ENCODE data around the gene CTNNBL1.
"Not testable (repeated sequence)": the region's sequence is repeated elsewhere in the genome, so short reads cannot be mapped to it uniquely, and the experiment has no call there.

CTNNBL1 gene

DNA sequence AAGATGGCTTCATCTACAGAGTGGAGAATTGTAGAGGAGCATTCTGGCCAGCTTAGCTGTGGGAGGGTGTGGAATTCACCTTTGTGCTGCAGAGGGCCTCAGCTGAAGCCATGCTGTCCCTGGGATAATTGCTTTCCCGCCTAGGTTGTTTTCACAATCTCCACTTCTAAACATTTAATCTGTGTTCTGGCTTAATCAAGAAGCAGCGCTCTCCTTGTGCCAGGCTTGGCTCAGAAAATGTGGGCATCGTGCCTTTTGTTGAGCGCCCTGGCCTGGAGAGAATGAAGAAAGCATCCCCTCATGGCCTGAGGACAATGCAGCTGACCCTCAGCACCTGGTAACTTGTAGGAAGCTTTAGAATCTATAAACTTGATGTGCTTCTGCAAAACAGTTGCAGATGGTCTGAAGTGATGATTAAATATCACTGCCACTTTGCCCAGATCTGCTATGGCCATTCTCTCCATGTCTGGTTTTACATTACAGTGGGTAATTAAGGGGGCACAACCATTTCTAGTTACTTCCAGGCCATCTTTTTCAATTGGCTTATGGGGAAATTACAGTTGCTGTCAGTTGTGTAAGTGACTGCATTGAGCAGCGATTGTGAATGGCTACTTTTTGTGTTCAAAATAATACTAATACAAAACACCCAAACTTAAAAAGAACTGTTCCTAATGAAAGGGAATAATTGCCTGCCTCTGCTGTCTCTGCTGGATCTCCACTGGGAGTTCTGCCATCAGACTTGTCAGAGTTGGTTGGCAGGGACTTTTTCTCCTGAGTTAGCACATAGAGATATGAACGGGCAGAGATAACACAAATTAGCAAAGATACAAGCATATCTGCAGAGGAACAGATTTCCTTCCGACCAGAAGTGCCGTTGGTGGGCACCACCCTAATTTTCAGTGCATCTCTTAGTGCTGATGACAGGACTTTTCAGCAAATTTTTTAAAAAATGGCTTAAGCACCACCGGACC is 18.4 kb downstream of the CTNNBL1 start:
- DNase-seq, result no peak

DNA sequence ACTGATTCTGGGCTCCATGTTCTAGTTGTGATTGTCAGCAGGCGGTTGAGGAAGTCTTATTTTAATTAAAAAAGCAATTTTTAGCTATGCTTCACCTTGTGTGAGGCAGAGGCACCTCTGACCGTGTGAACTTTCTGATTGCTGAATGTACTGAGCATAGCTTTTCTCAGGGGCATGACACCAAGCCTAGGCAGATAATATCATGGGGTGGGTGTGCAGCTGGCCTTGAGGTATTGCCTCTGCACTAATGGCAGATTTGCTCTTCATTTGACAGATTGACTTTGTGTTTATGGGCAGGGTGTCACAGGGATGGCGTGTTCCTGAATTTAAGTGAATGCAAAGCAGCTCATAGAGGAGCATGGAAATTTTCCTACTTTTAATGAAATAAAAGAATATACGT is 19.6 kb downstream of the CTNNBL1 start:
- DNase-seq, result no peak

DNA sequence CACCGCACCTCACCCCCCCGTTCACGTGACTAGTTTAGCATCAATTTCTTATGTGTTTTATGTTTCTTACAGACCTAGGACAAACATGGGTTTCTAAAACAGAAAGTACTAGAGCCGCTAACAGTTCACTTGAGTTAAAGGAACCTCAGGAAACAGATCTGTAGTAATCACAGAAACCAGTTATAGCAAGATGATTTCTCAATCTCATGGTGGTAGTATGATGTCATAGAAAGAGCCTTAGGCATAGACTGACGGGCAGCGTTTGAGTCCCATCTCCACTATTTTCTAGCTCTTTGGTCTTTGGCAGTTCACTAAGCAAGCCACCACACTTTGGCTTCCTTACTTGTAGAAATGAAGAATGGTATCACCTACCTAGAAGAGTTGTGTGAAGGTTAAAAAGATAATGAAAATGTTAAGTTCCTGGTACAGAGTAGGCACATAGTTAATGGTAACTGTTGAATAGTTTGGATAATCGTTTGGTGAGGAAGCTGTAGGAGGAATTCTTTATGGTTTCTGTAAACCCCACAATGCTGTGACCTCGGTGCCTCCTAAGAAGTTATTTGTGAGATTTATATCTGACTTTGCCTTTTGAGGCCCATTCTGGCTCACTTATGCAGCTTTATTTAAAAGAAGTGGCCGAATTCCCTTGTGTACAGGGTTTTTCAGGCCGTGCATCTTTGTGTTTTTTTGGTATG is 21.3 kb downstream of the CTNNBL1 start:
- no peak for DNase-seq

DNA sequence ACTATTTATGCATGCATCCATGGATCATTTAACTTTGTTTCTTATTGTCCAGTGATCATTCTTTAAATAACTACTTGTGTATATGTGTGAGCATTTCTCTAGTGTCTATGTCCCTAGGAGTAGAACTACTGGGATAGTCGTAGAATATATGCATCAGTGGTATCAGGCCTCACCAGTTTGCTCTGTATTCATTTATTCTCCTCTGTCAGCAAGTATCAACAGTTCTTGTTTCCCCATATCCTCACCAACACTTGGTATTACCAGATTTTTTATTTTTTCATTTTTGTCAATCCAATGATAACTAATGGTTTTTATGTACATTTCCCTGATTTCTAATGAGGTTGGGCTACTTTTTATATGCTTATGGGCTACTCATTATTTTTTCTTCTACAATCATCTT is 27.9 kb downstream of the CTNNBL1 start:
- DNase-seq, result no peak

DNA sequence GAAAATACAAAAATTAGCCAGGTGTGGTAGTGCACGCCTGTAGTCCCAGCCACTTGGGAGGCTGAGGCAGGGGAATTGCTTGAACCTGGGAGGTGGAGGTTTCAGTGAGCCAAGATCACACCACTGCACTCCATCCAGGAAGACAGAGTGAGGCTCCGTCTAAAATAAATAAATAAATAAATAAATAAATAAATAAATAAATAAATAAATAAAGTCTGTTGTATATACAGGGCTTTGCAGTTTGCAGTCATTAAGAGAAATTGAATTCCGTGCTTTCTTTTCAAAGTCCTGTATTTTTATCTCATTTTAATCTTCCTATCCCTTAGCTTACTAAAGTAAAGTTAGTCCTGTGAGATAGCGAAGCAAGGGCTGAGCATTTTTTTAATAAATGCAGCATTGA is 28.5 kb downstream of the CTNNBL1 start:
- not testable (repeated sequence) for DNase-seq

DNA sequence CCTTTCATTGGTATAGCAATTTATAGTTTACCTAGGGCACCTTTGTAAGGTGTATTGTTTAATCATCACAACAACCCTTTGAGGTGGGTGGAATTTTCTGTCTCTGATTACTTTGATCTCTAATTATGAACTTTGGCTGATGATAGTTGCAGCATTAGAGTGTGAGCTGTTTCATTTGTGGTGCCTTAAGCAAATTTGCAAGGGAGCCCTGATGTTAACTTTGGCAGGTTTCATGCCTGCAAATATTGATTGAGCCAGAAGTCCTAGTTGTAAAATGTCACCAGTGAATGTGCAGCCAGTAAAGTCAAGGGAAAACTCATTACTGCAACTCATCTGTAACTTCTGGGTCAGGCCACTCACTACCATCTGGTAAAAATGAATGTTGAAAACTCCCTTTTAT is 29.8 kb downstream of the CTNNBL1 start:
- DNase-seq, result no peak

DNA sequence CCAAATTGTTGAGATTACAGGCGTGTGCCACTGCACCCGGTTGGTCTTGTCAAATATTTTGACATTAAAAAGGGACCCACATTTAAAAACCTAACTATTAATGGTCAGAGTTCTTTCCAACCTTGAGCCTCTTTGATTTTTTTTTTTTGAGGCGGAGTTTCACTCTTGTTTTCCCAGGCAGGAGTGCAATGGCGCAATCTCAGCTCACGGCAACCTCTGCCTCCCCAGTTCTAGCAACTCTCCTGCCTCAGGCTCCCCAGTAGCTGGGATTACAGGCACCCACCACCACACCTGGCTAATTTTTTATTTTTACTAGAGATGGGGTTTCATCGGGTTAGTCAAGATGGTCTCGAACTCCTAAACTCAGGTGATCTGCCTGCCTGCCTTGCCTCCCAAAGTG is 31.3 kb downstream of the CTNNBL1 start:
- DNase-seq, result no peak

DNA sequence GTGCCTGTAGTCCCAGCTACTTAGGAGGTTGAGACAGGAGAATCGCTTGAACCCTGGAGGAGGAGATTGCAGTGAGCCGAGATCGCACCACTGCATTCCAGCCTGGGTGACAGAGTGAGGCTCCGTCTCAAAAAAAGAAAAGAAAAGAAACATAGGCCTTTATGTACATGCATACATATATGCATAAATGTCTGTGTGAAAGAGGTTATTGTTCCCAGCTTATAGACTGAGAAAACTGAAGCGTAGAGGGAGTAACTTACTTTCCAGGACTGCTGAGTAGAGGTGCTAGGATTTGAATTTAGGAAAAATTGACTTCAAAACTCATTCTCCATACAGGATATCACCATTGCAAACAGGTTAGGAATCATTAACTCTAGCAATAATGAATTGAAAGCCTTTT is 32.0 kb downstream of the CTNNBL1 start:
- DNase-seq, result no peak

DNA sequence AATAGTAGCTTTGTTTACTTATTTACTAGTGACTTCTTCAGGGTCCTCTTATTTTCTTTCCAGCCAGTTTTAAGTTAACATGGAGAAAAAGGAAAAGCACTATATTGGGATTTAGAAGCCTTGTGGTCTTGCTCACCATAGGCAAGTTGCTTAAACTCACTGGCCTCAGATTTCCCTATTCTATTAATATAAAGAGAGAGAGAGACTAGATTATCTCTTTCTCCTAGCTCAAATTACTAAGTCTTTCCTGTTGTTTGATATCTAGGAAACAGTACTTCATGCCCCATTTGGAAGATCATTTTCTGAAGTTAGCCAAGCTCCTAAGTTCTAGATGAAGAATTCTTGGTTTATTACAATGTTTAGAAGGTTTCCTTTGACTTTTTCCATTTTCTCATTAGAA is 32.5 kb downstream of the CTNNBL1 start:
- DNase-seq, result no peak

DNA sequence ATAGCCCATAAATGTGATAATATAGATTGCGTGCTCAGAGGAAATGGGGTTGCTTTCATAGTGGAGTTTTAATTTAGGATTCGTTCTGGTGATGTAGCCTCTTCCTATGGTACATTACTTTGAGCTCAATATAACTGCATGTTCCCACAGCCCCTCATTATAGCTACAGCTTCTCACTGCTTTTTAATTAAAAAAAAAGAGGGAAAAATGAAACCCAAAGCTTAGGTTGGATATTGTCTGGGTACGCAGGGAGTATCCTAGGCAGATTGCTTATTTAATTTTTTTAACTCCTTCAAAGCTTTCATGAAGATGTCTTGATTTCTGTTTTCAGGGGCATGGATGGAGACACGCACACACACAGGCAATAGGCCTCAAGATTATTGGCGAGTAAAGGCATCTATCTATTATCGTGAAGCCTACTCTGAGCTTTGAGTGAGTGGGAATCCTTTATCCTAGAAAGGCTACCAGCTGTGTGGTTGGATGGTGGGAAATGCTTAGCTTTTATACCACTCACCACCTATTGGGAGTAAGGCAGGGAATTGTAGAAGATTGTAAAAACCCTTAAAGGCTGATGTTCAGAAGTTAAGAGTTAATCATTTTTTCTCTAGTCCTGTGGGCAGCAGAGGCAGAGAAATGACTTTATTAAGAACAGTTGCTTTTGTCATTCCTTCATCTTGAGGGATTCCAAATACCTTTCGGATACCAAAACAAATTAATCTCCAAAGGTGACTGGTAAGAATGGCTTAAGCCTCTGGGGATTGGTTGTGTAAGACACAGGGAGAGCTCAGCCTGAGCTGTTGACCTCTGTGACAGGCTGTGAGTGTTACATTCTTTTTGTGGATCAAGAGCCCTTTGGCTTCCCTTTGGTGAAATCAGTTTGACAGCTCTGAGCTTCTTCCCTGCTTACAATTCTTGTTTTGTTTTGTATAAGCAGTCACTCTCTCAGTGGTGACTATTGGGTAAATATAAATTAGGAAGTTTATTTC is 33.4 kb downstream of the CTNNBL1 start:
- no peak for DNase-seq

DNA sequence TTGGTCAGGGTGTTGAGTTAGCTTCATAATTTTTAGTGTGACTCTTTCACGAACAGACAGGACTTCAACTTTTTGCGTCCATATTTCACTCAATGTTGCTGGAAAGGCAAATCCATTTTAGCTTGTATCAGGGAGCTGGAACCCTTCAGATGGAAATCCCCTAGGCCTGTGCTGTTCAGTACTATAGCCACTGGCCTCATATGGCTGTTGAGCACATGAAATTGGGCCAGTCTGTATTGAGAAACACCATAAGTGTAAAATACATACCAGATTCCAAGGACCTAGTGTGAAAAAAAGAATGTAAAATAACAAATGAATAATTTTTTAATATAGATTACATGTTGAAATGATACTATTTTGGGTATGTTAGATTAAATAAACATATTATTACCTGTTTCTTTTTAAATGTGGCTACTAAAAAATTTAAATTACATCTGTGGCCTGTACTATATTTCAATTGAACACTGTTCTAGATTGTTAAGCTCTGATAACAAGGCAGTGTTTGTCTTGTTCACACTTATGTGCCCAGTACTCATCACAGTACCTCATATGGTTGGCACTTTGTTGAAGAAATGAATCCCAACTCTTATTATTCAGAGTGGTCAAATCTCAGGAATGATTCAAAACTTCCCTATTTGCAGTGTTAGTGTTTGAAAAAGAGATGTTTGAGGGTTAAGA is 34.3 kb downstream of the CTNNBL1 start:
- DNase-seq, result no peak

DNA sequence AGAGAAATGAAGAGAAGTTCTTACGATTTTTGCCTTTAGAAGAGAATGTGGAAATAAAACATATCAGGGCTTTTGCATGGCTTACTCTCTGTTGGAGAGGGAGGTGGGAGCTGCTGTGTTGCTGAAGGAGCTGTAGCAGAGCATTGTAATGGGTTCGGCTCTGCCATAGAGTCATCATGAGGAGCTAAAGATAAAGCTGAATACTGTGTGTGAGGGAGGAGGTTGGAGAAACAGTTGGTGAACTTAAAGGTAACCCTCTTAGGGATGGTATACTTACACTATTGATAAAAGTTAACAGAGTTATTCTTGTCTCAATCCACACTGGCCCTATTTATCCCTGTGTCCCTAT is 34.8 kb downstream of the CTNNBL1 start:
- no peak for DNase-seq

DNA sequence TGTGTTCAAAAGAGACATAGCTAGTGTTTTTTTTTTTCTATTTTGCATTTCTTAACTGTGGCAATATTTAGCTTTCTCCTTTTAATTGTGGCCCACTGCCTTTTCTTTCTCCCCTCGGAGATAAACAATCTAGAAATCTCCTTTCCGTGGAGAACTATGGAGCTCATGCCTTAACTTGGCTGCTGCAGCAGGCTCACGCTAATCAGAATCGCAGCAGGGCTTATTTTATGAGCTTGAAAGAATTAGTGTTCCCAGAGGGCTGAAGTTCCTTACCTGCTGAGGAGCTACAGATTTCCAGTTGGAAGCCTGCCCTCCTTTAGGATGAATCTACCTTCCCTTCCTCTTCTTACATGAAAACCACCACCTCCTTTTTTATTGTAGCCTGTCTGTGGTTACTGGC is 35.6 kb downstream of the CTNNBL1 start:
- no peak for DNase-seq

DNA sequence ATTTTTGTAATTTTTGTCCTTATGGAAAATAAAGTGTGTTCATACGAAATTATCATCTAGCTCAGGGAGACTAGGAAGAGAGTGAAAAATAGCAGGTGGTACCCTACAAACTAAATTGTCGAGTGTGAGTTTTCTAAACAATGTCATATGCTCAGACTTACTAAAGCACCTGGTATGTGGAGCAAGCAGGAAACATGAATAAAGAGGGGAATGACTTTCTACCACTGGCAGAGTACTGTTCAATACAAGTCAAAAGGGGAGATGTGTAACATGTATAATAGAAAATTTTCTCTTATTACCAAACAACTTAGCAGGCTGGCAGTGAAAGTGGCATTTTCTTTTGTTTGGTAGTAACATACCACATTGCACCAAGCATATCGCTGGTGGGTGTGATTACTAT is 36.1 kb downstream of the CTNNBL1 start:
- no peak for DNase-seq

DNA sequence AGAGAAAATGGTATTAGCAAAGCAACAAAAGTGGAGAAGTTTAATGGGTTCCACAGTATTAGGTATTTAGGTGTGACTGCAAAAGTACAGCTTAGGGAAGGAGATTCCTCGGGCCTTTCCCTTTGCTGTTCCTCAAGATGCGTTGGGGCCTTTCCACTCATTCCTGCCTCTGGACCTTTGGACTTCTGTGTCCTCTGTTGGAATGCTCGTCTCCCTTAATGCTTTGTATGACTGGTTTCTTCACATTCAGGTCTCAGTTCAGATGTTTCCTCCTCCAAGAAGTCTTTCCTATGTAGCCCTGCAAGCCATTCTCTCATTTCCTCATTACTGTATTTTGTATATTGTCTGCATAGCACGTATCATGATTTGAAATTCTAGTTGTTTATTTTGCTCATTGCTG is 39.6 kb downstream of the CTNNBL1 start:
- no peak for DNase-seq

DNA sequence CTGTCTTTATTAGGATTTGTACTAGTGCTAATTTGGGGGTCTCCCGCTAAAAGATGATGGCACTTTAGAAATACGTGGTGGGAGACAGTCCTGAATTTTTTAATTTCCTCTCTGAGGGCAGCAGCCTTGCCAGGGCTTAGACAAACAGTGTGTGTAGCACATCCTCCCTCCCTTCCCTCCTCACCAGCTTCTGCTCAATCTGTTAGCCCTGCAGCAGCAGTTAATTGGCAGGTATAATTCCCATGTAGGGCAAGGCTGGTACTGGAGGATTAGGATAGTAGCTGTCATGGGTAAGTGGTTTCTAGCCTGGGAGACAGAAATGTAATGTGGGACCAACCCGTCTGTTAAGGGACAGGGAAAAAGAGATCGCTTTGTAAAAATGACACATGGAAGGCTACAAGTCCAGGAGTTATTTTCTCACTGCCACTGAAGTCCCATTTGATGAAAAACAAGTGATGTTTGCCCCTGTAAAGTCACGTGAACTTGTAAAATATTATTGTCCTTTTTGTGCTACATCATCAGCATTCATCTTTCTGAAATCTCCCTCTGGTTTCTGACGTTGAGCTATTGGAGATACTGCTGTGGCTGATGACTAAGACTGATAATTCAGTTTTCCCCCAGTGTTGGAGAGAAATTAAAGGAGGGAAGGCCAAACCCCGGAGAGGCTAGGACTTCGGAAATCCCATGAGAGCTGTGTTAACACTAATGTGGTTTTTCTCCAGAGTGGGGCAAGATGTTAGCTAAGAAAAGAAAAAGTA is 40.6 kb downstream of the CTNNBL1 start:
- DNase-seq, result no peak

DNA sequence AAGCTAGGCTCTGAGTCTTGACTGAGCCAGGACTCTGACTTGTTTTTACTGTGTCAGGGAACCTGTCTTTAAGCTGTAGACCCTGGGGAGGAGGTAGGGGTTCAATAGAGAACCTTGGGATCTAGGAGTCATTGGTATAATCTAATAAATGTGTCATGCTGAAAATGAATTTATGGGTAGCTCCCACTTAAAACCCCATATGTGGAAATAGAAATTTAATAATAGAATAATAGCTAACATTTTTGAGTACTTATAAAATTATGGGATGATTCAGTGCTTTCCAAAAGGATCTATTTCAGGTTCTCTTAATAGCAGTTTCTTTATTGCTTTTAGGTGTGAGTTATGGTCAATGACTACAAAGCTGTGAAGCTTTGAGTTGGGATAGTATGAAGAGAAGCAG is 41.7 kb downstream of the CTNNBL1 start:
- DNase-seq, result no peak

DNA sequence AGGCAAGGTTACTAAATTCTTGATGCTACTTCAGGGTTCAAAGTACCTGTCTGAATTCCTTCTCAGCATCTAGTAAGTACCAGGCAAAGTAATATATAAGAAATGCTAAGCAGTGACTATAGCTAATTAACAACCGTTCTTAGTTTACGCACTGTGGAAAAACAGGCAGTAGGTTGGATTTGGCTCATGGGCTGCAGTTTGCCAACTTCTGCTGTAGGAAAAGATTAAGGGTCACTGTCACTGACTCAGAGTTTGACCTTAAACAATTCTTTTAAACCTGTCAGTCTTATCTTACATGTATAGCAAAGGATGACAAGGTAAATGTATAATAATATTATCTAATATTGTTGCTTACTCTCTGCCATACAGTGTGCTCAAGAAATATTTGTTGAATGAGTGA is 42.3 kb downstream of the CTNNBL1 start:
- no peak for DNase-seq

DNA sequence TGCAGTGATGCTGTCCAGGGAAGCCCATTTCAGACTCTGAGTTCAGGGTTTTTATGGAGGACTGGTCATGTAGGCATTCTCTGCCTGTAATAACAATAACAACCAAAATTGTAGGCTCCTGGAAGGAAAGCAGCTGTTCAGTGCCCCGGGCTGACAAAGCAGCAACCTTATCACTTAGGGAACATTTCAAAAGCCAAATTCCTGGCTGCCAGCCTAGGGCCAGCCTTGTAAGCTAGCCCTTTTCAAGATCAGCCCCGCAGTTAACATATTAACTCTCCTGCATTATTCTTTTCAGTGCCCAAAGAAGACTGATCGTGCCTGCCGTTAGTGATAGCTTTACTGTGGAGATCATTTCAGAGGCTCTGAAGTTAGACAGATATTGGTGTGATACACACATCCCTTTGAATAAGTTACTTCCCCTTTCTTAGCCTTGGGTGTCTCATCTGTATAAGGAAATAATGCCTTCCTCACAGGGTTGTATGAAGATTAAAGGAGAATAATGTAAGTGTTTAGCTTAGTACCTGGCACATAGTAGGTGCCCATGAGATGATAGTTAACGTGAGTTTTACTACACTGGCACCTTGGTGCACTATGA is 44.1 kb downstream of the CTNNBL1 start:
- DNase-seq, result no peak

DNA sequence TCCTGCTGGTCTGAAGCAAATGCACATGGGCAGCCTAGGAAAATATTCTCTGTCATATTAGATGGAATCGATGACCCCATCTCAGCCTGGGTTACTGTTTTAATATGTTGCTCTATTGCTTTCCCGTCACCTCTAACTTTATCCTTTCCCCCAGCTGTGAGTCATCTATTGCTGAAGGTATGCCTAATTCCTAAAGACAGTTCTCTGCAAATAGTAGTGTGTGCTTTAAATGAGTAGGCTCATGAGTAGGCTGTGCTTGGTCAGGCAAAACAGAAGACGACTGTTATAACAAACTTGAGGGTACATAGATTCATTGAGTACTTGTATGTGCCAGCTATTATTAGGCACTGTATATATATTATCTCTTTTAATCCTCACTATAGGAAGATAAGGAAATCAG is 47.2 kb downstream of the CTNNBL1 start:
- DNase-seq, result no peak

DNA sequence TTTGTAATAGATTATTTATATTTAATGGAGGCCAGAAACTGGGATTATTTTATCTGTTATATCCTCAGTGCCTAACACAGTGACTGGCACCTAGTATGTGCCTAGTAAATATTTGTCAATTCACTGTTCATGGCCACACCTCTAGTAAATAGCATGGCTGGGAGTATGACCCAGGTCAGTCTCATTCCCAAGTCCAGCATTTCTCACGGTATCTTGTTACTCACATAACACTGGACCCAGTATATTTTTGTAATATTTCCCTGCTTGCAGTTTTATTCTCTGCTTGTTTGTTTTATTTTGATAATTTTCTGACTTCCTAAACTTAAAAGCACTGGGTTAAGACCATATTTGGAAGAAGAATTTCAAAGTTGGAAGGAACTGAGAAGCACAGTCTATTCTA is 47.7 kb downstream of the CTNNBL1 start:
- DNase-seq, result no peak

All from NCI-H510A treated with DMSO at 0.1 percent for 48 hours (cell line).